ENCODE measurements around the gene ARMS2.

GRCh38 chr10:122426829-122427228 lies 27.6 kb upstream of the ARMS2 start:
- TF ChIP-seq GLIS3 (CRISPR knock-in tag; IDR thresholded peaks at IDR 0.05): no peak
- no peak for TF ChIP-seq TCF4 (CRISPR knock-in tag; IDR thresholded peaks at IDR 0.05; ENCODE audit: borderline replicate concordance)
- no peak for TF ChIP-seq PATZ1 (CRISPR knock-in tag; IDR thresholded peaks at IDR 0.05; ENCODE audit: borderline replicate concordance)
- no peak for TF ChIP-seq ZFP3 (CRISPR knock-in tag; IDR thresholded peaks at IDR 0.05)
